Natural killer cell (primary cell): ENCODE measurements around the gene SLC26A9. TPM values are rescaled to one million over a fixed set of nuclear protein-coding genes. Genes with fewer than 3 reads are reported as not detected.

ENCODE experiments used
- ATAC-seq, 3 donors: fragments of 150-1000 bp in 2 of 3; fragments of 200-7000 bp in 1 of 3; cut with Tn5 transposase; 1 replicate in 1 of 3; 2 replicates in 2 of 3; pipeline ENCODE4 v1.10.0; 2021; ENCODE audit warnings: mild to moderate bottlenecking in 2 of 3, moderate library complexity in 2 of 3
- DNase-seq, 2 donors: peaks; one replicate each; pipeline versions ENCODE4 v3.0.0 to v3.0.0-alpha.2; 2013 to 2021; ENCODE audit warnings: mixed read lengths in 1 of 2
- H3K27ac ChIP-seq: one replicate; pipeline ENCODE4 v1.5.1; 2013; ENCODE audit warnings: mild to moderate bottlenecking, low read length
- H3K27me3 ChIP-seq: one replicate; pipeline ENCODE4 v1.6.1; 2013; ENCODE audit warnings: low read length; ENCODE audit not compliant: control insufficient read depth, insufficient read depth
- H3K36me3 ChIP-seq: one replicate; pipeline ENCODE4 v1.6.1; 2013; ENCODE audit warnings: low read length; ENCODE audit not compliant: control insufficient read depth, insufficient read depth
- H3K4me1 ChIP-seq: one replicate; pipeline ENCODE4 v1.6.1; 2013; ENCODE audit warnings: low read length; ENCODE audit not compliant: control insufficient read depth, insufficient read depth
- H3K4me3 ChIP-seq: one replicate; pipeline ENCODE4 v1.5.1; 2013; ENCODE audit warnings: low read length
- H3K9me3 ChIP-seq: one replicate; pipeline ENCODE4 v1.6.1; 2013; ENCODE audit warnings: low read length; ENCODE audit not compliant: control insufficient read depth, insufficient read depth
- H3K27ac Mint-ChIP-seq, 2 donors: one replicate each; pipeline ENCODE4 v1.8.0; 2022; ENCODE audit warnings: mild to moderate bottlenecking in 2 of 2, mixed read lengths in 2 of 2, moderate library complexity in 1 of 2
- H3K27me3 Mint-ChIP-seq, 2 donors: one replicate each; pipeline ENCODE4 v1.8.0; 2022; ENCODE audit warnings: low read depth in 2 of 2, mixed read lengths in 2 of 2
- H3K36me3 Mint-ChIP-seq: one replicate; pipeline ENCODE4 v1.8.0; 2022; ENCODE audit warnings: mixed read lengths
- H3K4me1 Mint-ChIP-seq, 2 donors: one replicate each; pipeline ENCODE4 v1.8.0; 2022; ENCODE audit warnings: mixed read lengths in 2 of 2
- H3K4me3 Mint-ChIP-seq: one replicate; pipeline ENCODE4 v1.8.0; 2022; ENCODE audit warnings: mild to moderate bottlenecking, moderate library complexity, mixed read lengths
- H3K9me3 Mint-ChIP-seq, 2 donors: one replicate each; pipeline ENCODE4 v1.8.0; 2022; ENCODE audit warnings: mixed read lengths in 2 of 2
- WGBS: methylation state at CpG from one replicate; pipeline ENCODE4 v1.1.7; 2013; ENCODE audit warnings: missing lambda C conversion rate; ENCODE audit not compliant: insufficient coverage; 5-methylcytosine and 5-hydroxymethylcytosine counted together
- intact Hi-C: fragments of 100-400 bp; cut with micrococcal nuclease; formaldehyde crosslinking; loops from one replicate; pipeline ENCODE4 v1.14.2; 2022
- total RNA-seq, 4 donors: library from RNA; stranded (reverse); fragments of 120-200 nt in 1 of 4; gene quantifications; one replicate each; pipeline versions ENCODE4 v1.2.3 to v1.2.4, GENCODE V29; 2013 to 2022
- TF ChIP-seq, protein P1 (sequence below): fragments of 200-600 bp; IDR thresholded peaks from one replicate; pipeline ENCODE4 v1.8.0; 2022; ENCODE audit warnings: antibody characterized with exemption

Gene SLC26A9
- total RNA-seq, 3 donors from 2014 or later (not counting 1 experiment from before 2014, with no cell fraction given) = not detected

GRCh38 chr1:205927676-205928075 lies 15.6 kb downstream of the SLC26A9 start:
- no peak overlapping the region for H3K4me3 ChIP-seq
- Mint-ChIP-seq H3K27ac (no peak overlapping the region), H3K4me1 (no peaks in the 10 kb centered on the region), H3K36me3 (no peaks in the 10 kb centered on the region), H3K27me3 (peaks cover 6 to 7% of the 10 kb centered on the region in 2 donors), H3K9me3 (no peaks in the 10 kb centered on the region), H3K4me3 (no peak overlapping the region)
- TF ChIP-seq, protein P1, sequence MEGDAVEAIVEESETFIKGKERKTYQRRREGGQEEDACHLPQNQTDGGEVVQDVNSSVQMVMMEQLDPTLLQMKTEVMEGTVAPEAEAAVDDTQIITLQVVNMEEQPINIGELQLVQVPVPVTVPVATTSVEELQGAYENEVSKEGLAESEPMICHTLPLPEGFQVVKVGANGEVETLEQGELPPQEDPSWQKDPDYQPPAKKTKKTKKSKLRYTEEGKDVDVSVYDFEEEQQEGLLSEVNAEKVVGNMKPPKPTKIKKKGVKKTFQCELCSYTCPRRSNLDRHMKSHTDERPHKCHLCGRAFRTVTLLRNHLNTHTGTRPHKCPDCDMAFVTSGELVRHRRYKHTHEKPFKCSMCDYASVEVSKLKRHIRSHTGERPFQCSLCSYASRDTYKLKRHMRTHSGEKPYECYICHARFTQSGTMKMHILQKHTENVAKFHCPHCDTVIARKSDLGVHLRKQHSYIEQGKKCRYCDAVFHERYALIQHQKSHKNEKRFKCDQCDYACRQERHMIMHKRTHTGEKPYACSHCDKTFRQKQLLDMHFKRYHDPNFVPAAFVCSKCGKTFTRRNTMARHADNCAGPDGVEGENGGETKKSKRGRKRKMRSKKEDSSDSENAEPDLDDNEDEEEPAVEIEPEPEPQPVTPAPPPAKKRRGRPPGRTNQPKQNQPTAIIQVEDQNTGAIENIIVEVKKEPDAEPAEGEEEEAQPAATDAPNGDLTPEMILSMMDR = no peak
- no peak overlapping the region for H3K27ac ChIP-seq
- no peak for DNase-seq
- no peak for ATAC-seq
- no peaks in the 10 kb centered on the region for H3K27me3 ChIP-seq
- H3K4me1 ChIP-seq = no peaks in the 10 kb centered on the region
- H3K36me3 ChIP-seq = no peaks in the 10 kb centered on the region
- no peaks in the 10 kb centered on the region for H3K9me3 ChIP-seq
- 94% methylated on average over 12 of the region's 12 CpGs for WGBS
- intact Hi-C loops = no loop called here

- TF ChIP-seq, protein P1 = no peak
- WGBS = 90% methylated on average over 6 of the region's 6 CpGs
- ATAC-seq = no peak
- H3K4me3 Mint-ChIP-seq = no peak overlapping the region
- no peaks in the 10 kb centered on the region for H3K36me3 Mint-ChIP-seq
- H3K9me3 Mint-ChIP-seq = no peaks in the 10 kb centered on the region
- H3K27me3 ChIP-seq = no peaks in the 10 kb centered on the region
- no peaks in the 10 kb centered on the region for H3K9me3 ChIP-seq
- DNase-seq = no peak
- peaks cover 3 to 4% of the 10 kb centered on the region in 2 donors for H3K27me3 Mint-ChIP-seq
- intact Hi-C loops = no loop called here
- H3K4me1 Mint-ChIP-seq = no peaks in the 10 kb centered on the region
- no peak overlapping the region for H3K27ac ChIP-seq
- H3K4me1 ChIP-seq = no peaks in the 10 kb centered on the region
- H3K27ac Mint-ChIP-seq = no peak overlapping the region
- H3K36me3 ChIP-seq = no peaks in the 10 kb centered on the region
- H3K4me3 ChIP-seq = no peak overlapping the region
Measured at GRCh38 chr1:205927247-205927646, 16.0 kb downstream of the SLC26A9 start.

DNA sequence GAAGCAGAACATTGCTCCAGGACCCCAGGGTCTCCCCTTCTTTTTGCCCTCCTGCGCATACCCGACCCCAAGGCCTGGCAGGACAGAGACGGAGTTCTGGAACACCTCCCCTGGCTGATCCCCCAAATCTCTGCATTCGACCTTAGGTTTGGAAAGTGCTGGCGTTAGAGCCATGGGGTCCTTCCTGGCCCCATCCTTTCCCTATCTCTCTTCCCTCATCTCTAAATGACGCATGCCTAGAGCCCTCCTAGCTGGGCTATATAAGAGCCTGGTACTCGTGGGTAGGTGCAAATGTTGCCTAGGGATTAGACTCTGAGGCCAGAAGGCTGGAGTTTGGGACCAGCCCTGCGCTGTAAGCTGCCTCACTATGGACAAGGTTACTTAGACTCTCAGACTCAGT lies 16.6 kb downstream of the SLC26A9 start:
- Mint-ChIP-seq H3K36me3 (no peaks in the 10 kb centered on the region), H3K9me3 (no peaks in the 10 kb centered on the region), H3K4me1 (no peaks in the 10 kb centered on the region), H3K27ac (no peak overlapping the region), H3K27me3 (peaks cover 0 to 4% of the 10 kb centered on the region in 2 donors), H3K4me3 (no peak overlapping the region)
- Histone ChIP-seq H3K36me3 (no peaks in the 10 kb centered on the region), H3K27ac (no peak overlapping the region), H3K9me3 (no peaks in the 10 kb centered on the region), H3K27me3 (no peaks in the 10 kb centered on the region), H3K4me1 (no peaks in the 10 kb centered on the region), H3K4me3 (no peak overlapping the region)
- 94% methylated on average over 8 of the region's 8 CpGs for WGBS
- DNase-seq = no peak
- TF ChIP-seq, protein P1 = no peak
- intact Hi-C loops = no loop called here
- no peak for ATAC-seq

GRCh38 chr1:205926213-205926612 lies 17.0 kb downstream of the SLC26A9 start:
- Mint-ChIP-seq H3K4me3 (no peak overlapping the region), H3K9me3 (no peaks in the 10 kb centered on the region), H3K27me3 (peaks cover 0 to 4% of the 10 kb centered on the region in 2 donors), H3K36me3 (no peaks in the 10 kb centered on the region), H3K27ac (no peak overlapping the region), H3K4me1 (no peaks in the 10 kb centered on the region)
- Histone ChIP-seq H3K36me3 (no peaks in the 10 kb centered on the region), H3K4me1 (no peaks in the 10 kb centered on the region), H3K4me3 (no peak overlapping the region), H3K9me3 (no peaks in the 10 kb centered on the region), H3K27me3 (no peaks in the 10 kb centered on the region), H3K27ac (no peak overlapping the region)
- DNase-seq = no peak
- ATAC-seq = no peak
- TF ChIP-seq, protein P1 = no peak
- intact Hi-C loops = no loop called here
- 94% methylated on average over 5 of the region's 5 CpGs for WGBS
